GM18499 (cell line): ENCODE results near the gene MSH3.
"Not testable (repeated sequence)": the region's sequence is repeated elsewhere in the genome, so short reads cannot be mapped to it uniquely, and the experiment has no call there.

Experiments
- ATAC-seq: cut with Tn5 transposase; IDR thresholded peaks from one replicate; pipeline ENCODE4 v1.9.1; 2021; ENCODE audit warnings: moderate number of reproducible peaks; ENCODE audit not compliant: insufficient read depth, unreplicated experiment

MSH3 gene

GRCh38 chr5:80655231-80655774 lies 851 bp downstream of the MSH3 start:
- no peak for ATAC-seq

GRCh38 chr5:80656425-80656824 lies 2.0 kb downstream of the MSH3 start:
- ATAC-seq, result no peak

- ATAC-seq, result no peak
These were observed 4.7 kb downstream of the MSH3 start for GRCh38 chr5:80659106-80659505.

- not testable (repeated sequence) for ATAC-seq
These were observed 6.2 kb downstream of the MSH3 start for GRCh38 chr5:80660661-80661060.

GRCh38 chr5:80662108-80662507 lies 7.7 kb downstream of the MSH3 start:
- ATAC-seq, result no peak

- ATAC-seq, result no peak
These were observed 10.6 kb downstream of the MSH3 start for GRCh38 chr5:80665057-80665456.

- ATAC-seq, result no peak
These were observed 12.9 kb downstream of the MSH3 start for GRCh38 chr5:80667384-80667783.

- no peak for ATAC-seq
These were observed 13.8 kb downstream of the MSH3 start for GRCh38 chr5:80668016-80668969.

- no peak for ATAC-seq
These were observed 17.8 kb downstream of the MSH3 start for GRCh38 chr5:80672140-80672736.

- no peak for ATAC-seq
These were observed 22.3 kb downstream of the MSH3 start for GRCh38 chr5:80676706-80677105.

GRCh38 chr5:80686757-80687156 lies 32.3 kb downstream of the MSH3 start:
- ATAC-seq, result no peak

GRCh38 chr5:80688648-80689420 lies 34.4 kb downstream of the MSH3 start:
- ATAC-seq, result no peak

- ATAC-seq, result no peak
These were observed 35.2 kb downstream of the MSH3 start for GRCh38 chr5:80689627-80690026.

GRCh38 chr5:80695666-80696065 lies 41.2 kb downstream of the MSH3 start:
- ATAC-seq, result no peak

- no peak for ATAC-seq
These were observed 42.0 kb downstream of the MSH3 start for GRCh38 chr5:80696450-80696849.

- ATAC-seq, result no peak
These were observed 42.6 kb downstream of the MSH3 start for GRCh38 chr5:80697100-80697499.

GRCh38 chr5:80698369-80698768 lies 43.9 kb downstream of the MSH3 start:
- no peak for ATAC-seq

- no peak for ATAC-seq
These were observed 47.1 kb downstream of the MSH3 start for GRCh38 chr5:80701597-80701996.

GRCh38 chr5:80703291-80703690 lies 48.8 kb downstream of the MSH3 start:
- no peak for ATAC-seq

GRCh38 chr5:80703747-80704146 lies 49.3 kb downstream of the MSH3 start:
- no peak for ATAC-seq

GRCh38 chr5:80704221-80704620 lies 49.8 kb downstream of the MSH3 start:
- ATAC-seq, result no peak
